ENCODE measurements around the gene CLDN1.

- no peak for TF ChIP-seq GABPB1 (CRISPR knock-in tag; IDR thresholded peaks at IDR 0.05)
- no peak for TF ChIP-seq TRIM24 (CRISPR knock-in tag; IDR thresholded peaks at IDR 0.05)
- TF ChIP-seq ZNF746 (CRISPR knock-in tag; IDR thresholded peaks at IDR 0.05) = no peak
- no peak for TF ChIP-seq CTCF (CRISPR knock-in tag; IDR thresholded peaks at IDR 0.05)
- TF ChIP-seq KLF15 (CRISPR knock-in tag; IDR thresholded peaks at IDR 0.05; ENCODE audit: borderline replicate concordance) = no peak
These were observed 28.2 kb downstream of the CLDN1 start for GRCh38 chr3:190294030-190294429.
